Activated CD8-positive, alpha-beta T cell treated with anti-CD3 and anti-CD28 coated beads for 36 hours (primary cell): ENCODE data around the gene AKAP3. TPM values are rescaled to one million over a fixed set of nuclear protein-coding genes. Genes with fewer than 3 reads are reported as not detected.

Source experiments
- ATAC-seq: fragments of 200-7000 bp; cut with Tn5 transposase; one replicate; pipeline ENCODE4 v1.10.0; 2021; ENCODE audit warnings: mild to moderate bottlenecking, moderate library complexity
- CTCF ChIA-PET: fragments of 350-600 bp; sonication (Branson Sonifier 250); formaldehyde crosslinking; loops from one replicate; lab custom pipeline; 2021; ENCODE audit warnings: antibody characterized with exemption; lab: Charles Lee
- POLR2A ChIA-PET: fragments of 350-600 bp; sonication (Branson Sonifier 250); formaldehyde crosslinking; loops from one replicate; lab custom pipeline; 2021; ENCODE audit warnings: antibody characterized with exemption; lab: Charles Lee
- DNase-seq: peaks from one replicate; pipeline ENCODE4 v3.0.0-alpha.2; 2020
- H3K27ac Mint-ChIP-seq: one replicate; pipeline ENCODE4 v1.8.0; 2021; ENCODE audit warnings: mild to moderate bottlenecking, mixed read lengths
- H3K27me3 Mint-ChIP-seq: one replicate; pipeline ENCODE4 v1.8.0; 2021; ENCODE audit warnings: mixed read lengths
- H3K36me3 Mint-ChIP-seq: one replicate; pipeline ENCODE4 v1.8.0; 2021; ENCODE audit warnings: low read depth, mixed read lengths
- H3K4me1 Mint-ChIP-seq: one replicate; pipeline ENCODE4 v1.8.0; 2021; ENCODE audit warnings: low read depth, mixed read lengths
- H3K4me3 Mint-ChIP-seq: one replicate; pipeline ENCODE4 v1.8.0; 2021; ENCODE audit warnings: mild to moderate bottlenecking, moderate library complexity, mixed read lengths
- H3K9me3 Mint-ChIP-seq: one replicate; pipeline ENCODE4 v1.8.0; 2021; ENCODE audit warnings: mixed read lengths
- CTCF ChIP-seq: fragments of 200-600 bp; IDR thresholded peaks from one replicate; pipeline ENCODE4 v1.8.0; 2022; ENCODE audit warnings: antibody characterized with exemption, mild to moderate bottlenecking
- intact Hi-C: fragments of 100-400 bp; cut with micrococcal nuclease; formaldehyde crosslinking; loops from one replicate; pipeline ENCODE4 v1.10.0; 2022
- total RNA-seq, 2 experiments: library from RNA; stranded (reverse); gene quantifications; one replicate each; pipeline ENCODE4 v1.2.3, GENCODE V29; 2021

The AKAP3 gene
- total RNA-seq, 2 experiments from 2014 or later, result 2.0 to 3.5 TPM

GRCh38 chr12:4572680-4573079 lies 76.2 kb downstream of the AKAP3 start:
- DNase-seq, result no peak
- no peak for TF ChIP-seq CTCF
- intact Hi-C loops, result no loop called here
- ATAC-seq, result no peak
- ChIA-PET POLR2A (interaction anchor here (0.6 to 0.8 kb wide), 2 partner anchors 24 to 1525 kb away, joined by 3 read pairs; no protein-coding TSS in a partner anchor), CTCF (no interaction called here)
- Mint-ChIP-seq H3K9me3 (no peaks in the 10 kb centered on the region), H3K27ac (no peak overlapping the region), H3K4me1 (no peaks in the 10 kb centered on the region), H3K4me3 (no peak overlapping the region), H3K27me3 (no peaks in the 10 kb centered on the region), H3K36me3 (no peaks in the 10 kb centered on the region)

GRCh38 chr12:4569261-4569660 lies 79.6 kb downstream of the AKAP3 start:
- CTCF ChIA-PET, result no interaction called here
- Mint-ChIP-seq H3K27ac (no peak overlapping the region), H3K9me3 (no peaks in the 10 kb centered on the region)

DNA sequence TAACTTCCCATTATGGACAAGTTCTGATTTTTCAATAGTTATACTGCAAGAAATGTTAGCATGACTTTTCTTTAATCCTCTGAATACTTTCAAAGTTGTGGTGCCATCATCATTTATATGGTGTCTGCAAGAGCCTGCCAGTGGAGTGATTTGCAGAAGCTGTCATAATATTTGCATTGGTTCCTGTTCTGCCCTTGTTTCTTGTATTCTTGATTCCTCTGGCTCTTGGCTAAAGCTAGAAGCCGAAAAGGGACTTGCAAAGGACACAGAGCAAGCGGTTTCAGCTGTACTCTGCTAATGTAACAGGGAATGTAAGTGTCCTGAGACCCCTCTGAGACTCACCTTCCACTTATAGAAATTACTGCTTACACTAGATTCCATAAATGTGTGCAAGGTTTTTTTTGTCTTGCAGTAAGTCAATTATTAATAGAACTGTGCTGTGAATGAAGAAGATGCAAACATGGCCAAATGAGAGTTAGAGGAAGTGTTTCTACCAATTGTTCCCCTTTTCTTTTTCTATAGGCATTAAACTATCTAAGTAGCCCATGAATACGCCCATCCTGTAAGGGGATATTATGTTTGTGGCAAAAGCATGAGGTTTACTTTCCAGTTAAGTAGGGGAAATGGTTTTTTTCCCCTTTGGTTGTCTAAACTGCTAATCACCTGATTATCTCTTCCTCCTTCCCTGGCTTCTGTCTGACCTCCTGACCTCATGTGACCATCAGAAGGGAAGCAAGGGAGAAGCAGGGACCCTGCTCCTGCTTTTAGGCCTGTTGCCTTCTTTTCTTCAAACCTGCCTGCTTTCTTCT lies 81.6 kb downstream of the AKAP3 start:
- DNase-seq (no peak), ATAC-seq (no peak)
- Mint-ChIP-seq H3K4me1 (no peaks in the 10 kb centered on the region), H3K27me3 (peaks cover 14% of the 10 kb centered on the region), H3K36me3 (no peaks in the 10 kb centered on the region), H3K4me3 (no peak overlapping the region), H3K27ac (no peak overlapping the region), H3K9me3 (no peaks in the 10 kb centered on the region)
- ChIA-PET POLR2A (no interaction called here), CTCF (no interaction called here)
- no peak for TF ChIP-seq CTCF
- intact Hi-C loops, result no loop called here

More at GRCh38 chr12:4569261-4569660, 79.6 kb downstream of the AKAP3 start:
- no peak for DNase-seq
- Mint-ChIP-seq H3K27me3 (peaks cover 6% of the 10 kb centered on the region), H3K36me3 (no peaks in the 10 kb centered on the region), H3K4me3 (no peak overlapping the region), H3K4me1 (no peaks in the 10 kb centered on the region)
- no peak for ATAC-seq
- POLR2A ChIA-PET, result no interaction called here
- intact Hi-C loops, result no loop called here
- TF ChIP-seq CTCF, result no peak

DNA sequence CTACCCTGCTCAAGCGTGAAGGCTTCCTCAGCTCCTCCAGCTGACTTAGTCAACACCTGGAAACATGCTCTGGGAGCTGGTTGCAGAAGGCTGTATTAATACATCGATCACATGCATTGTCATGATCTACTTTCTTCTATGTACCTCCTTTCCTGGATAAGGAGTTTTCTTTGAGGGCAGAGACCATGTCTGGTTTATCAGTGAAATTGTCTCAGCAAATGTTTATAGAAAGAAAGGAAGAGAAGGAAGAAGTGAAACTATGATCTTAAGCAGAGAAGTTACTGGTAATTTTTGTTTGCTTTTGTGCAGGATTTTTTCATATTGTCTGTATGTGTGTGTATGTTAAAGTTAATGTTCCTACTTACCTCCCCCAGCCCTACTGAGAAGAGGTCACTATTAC lies 82.4 kb downstream of the AKAP3 start:
- intact Hi-C loops, result no loop called here
- no peak overlapping the region for H3K27ac Mint-ChIP-seq

More for the DNA sequence above, 82.4 kb downstream of the AKAP3 start:
- Mint-ChIP-seq H3K4me3 (no peak overlapping the region), H3K27me3 (peaks cover 18% of the 10 kb centered on the region), H3K36me3 (peaks cover 3% of the 10 kb centered on the region), H3K4me1 (no peaks in the 10 kb centered on the region), H3K9me3 (no peaks in the 10 kb centered on the region)
- ChIA-PET POLR2A (no interaction called here), CTCF (no interaction called here)
- DNase-seq (no peak), ATAC-seq (no peak)
- TF ChIP-seq CTCF, result no peak

Other genes starting within 250 kb of the AKAP3 start
- not detected for gene FGF6, start 203.2 kb downstream of the AKAP3 start, total RNA-seq
- gene RAD51AP1, start 110.2 kb downstream of the AKAP3 start, total RNA-seq, result 10 to 100 TPM; 44.7 to 47.8 TPM
- 10 to 100 TPM; 35.0 TPM for gene DYRK4, start 86.8 kb downstream of the AKAP3 start, total RNA-seq
- 100 to 1,000 TPM; 117 to 122 TPM for gene NDUFA9, start 63 bp upstream of the AKAP3 start, total RNA-seq
- under 1 TPM; 0.38 to 0.60 TPM for gene GALNT8, start 71.3 kb upstream of the AKAP3 start, total RNA-seq